ENCODE data around the gene EXOC6. TPM values are rescaled to one million over a fixed set of nuclear protein-coding genes. Genes with fewer than 3 reads are reported as not detected.
A peak's percentile ranks its signal among the peaks of the same experiment; 100 is the strongest.

Gene EXOC6
- total and polyA plus RNA-seq, 2 of the 13 experiments (the other 11 are each of a cell fraction or from before 2014, with no cell fraction given), result 22.2 to 29.2 TPM

- TF ChIP-seq RERE (CRISPR knock-in tag; IDR thresholded peaks at IDR 0.05; ENCODE audit: low read depth), result 0 out of 2 replicates have a peak, but pooled peaks have one; percentile 18
- peak; percentile 90; the same call in 1 of the 2 replicates for TF ChIP-seq FOXK1 (CRISPR knock-in tag; IDR thresholded peaks at IDR 0.05; ENCODE audit: borderline replicate concordance, low read depth)
- TF ChIP-seq ZNF224 (CRISPR knock-in tag; IDR thresholded peaks at IDR 0.05), result no peak
- TF ChIP-seq ATRX (CRISPR knock-in tag; IDR thresholded peaks at IDR 0.05; ENCODE audit: borderline replicate concordance), result no peak
- TF ChIP-seq ZBTB44 (CRISPR knock-in tag; IDR thresholded peaks at IDR 0.05), result no peak
- TF ChIP-seq MED13 (CRISPR knock-in tag; IDR thresholded peaks at IDR 0.05), result no peak
- TF ChIP-seq PHF5A (CRISPR knock-in tag; IDR thresholded peaks at IDR 0.05; ENCODE audit: low read depth, unreplicated experiment), result no peak
- TF ChIP-seq ZNF275 (CRISPR knock-in tag; IDR thresholded peaks at IDR 0.05; ENCODE audit: borderline replicate concordance), result no peak
- TF ChIP-seq RFX1 (IDR thresholded peaks at IDR 0.05), result no peak
- TF ChIP-seq NR3C1 (CRISPR knock-in tag; IDR thresholded peaks at IDR 0.05), result no peak
- TF ChIP-seq KLF11 (CRISPR knock-in tag; IDR thresholded peaks at IDR 0.05), result no peak; the same call in 1 of the 2 replicates
- peak; percentile 93 for TF ChIP-seq JUN (CRISPR knock-in tag; IDR thresholded peaks at IDR 0.05)
- TF ChIP-seq ZMYM3 (CRISPR knock-in tag; IDR thresholded peaks at IDR 0.05), result peak; percentile 34; the same call in 1 of the 2 replicates
- TF ChIP-seq, protein P1, sequence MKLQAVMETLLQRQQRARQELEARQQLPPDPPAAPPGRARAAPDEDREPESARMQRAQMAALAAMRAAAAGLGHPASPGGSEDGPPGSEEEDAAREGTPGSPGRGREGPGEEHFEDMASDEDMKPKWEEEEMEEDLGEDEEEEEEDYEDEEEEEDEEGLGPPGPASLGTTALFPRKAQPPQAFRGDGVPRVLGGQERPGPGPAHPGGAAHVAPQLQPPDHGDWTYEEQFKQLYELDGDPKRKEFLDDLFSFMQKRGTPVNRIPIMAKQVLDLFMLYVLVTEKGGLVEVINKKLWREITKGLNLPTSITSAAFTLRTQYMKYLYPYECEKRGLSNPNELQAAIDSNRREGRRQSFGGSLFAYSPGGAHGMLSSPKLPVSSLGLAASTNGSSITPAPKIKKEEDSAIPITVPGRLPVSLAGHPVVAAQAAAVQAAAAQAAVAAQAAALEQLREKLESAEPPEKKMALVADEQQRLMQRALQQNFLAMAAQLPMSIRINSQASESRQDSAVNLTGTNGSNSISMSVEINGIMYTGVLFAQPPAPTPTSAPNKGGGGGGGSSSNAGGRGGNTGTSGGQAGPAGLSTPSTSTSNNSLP (IDR thresholded peaks at IDR 0.05; ENCODE audit: low read depth, low read length), result peak; percentile 95
- TF ChIP-seq, protein P2, sequence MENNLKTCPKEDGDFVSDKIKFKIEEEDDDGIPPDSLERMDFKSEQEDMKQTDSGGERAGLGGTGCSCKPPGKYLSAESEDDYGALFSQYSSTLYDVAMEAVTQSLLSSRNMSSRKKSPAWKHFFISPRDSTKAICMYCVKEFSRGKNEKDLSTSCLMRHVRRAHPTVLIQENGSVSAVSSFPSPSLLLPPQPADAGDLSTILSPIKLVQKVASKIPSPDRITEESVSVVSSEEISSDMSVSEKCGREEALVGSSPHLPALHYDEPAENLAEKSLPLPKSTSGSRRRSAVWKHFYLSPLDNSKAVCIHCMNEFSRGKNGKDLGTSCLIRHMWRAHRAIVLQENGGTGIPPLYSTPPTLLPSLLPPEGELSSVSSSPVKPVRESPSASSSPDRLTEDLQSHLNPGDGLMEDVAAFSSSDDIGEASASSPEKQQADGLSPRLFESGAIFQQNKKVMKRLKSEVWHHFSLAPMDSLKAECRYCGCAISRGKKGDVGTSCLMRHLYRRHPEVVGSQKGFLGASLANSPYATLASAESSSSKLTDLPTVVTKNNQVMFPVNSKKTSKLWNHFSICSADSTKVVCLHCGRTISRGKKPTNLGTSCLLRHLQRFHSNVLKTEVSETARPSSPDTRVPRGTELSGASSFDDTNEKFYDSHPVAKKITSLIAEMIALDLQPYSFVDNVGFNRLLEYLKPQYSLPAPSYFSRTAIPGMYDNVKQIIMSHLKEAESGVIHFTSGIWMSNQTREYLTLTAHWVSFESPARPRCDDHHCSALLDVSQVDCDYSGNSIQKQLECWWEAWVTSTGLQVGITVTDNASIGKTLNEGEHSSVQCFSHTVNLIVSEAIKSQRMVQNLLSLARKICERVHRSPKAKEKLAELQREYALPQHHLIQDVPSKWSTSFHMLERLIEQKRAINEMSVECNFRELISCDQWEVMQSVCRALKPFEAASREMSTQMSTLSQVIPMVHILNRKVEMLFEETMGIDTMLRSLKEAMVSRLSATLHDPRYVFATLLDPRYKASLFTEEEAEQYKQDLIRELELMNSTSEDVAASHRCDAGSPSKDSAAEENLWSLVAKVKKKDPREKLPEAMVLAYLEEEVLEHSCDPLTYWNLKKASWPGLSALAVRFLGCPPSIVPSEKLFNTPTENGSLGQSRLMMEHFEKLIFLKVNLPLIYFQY (CRISPR knock-in tag; IDR thresholded peaks at IDR 0.05; ENCODE audit: borderline replicate concordance), result no peak
These were observed 43.8 kb downstream of the EXOC6 start (continued) for GRCh38 chr10:92891885-92892690.
